Fibroblast of lung (primary cell): Measurements from ENCODE around the gene CEMP1.
"Not testable (repeated sequence)": the region's sequence is repeated elsewhere in the genome, so short reads cannot be mapped to it uniquely, and the experiment has no call there.

ENCODE experiments used
- EZH2 ChIP-seq: IDR thresholded peaks from 2 replicates; pipeline ENCODE4 v1.5.1; 2012; ENCODE audit warnings: low read length, control low read depth, mild to moderate bottlenecking; ENCODE audit errors: missing control alignments
- TF ChIP-seq, protein P1 (sequence below), 2 donors: IDR thresholded peaks in 1 of 2; conservative IDR thresholded peaks in 1 of 2; 1 replicate in 1 of 2; 2 replicates in 1 of 2; pipeline ENCODE4 v1.5.1; 2011 to 2012; ENCODE audit warnings: low read length in 2 of 2, control low read depth in 1 of 2, inconsistent platforms in 1 of 2, low read depth in 1 of 2, mild to moderate bottlenecking in 1 of 2

DNA sequence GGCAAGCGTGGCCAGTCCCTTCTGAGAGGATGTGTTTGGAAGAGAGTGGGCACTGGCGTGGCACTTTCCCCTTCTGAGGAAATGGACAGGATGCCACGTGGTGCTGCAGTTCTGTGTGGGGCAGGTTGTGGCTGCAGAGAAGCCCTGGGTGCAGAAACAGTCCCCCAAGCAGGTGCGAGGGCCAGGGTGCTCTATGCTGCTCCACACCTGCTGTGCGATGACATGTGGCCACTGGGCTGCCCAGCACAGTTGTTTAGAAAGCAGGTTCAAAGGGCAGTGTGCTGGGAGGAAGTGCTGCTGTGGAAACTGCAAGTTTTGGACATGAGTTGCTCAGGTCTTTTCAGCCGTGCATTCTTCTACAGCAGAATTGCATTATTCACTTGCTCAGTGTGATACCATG, 10.2 kb upstream of the CEMP1 start:
- TF ChIP-seq, protein P1, sequence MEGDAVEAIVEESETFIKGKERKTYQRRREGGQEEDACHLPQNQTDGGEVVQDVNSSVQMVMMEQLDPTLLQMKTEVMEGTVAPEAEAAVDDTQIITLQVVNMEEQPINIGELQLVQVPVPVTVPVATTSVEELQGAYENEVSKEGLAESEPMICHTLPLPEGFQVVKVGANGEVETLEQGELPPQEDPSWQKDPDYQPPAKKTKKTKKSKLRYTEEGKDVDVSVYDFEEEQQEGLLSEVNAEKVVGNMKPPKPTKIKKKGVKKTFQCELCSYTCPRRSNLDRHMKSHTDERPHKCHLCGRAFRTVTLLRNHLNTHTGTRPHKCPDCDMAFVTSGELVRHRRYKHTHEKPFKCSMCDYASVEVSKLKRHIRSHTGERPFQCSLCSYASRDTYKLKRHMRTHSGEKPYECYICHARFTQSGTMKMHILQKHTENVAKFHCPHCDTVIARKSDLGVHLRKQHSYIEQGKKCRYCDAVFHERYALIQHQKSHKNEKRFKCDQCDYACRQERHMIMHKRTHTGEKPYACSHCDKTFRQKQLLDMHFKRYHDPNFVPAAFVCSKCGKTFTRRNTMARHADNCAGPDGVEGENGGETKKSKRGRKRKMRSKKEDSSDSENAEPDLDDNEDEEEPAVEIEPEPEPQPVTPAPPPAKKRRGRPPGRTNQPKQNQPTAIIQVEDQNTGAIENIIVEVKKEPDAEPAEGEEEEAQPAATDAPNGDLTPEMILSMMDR (conservative IDR thresholded peaks at IDR 0.05 in 1 of 2, IDR thresholded peaks at IDR 0.05 in 1 of 2; ENCODE audit: low read depth in 1 of 2, low read length in 2 of 2): not testable (repeated sequence)
- TF ChIP-seq EZH2: not testable (repeated sequence)
